ENCODE data around the gene ING5.

ING5 gene

GRCh38 chr2:241767464-241768250, 65.8 kb downstream of the ING5 start:
- CTCF ChIA-PET, result no interaction called here
- POLR2A ChIA-PET, result no interaction called here
- no peak for DNase-seq (ENCODE audit: extremely low spot score)
- TF ChIP-seq CTCF (IDR thresholded peaks at IDR 0.05; ENCODE audit: control extremely low read depth, extremely low read depth, low read depth, missing control alignments), result no peak

GRCh38 chr2:241768251-241768711, 66.4 kb downstream of the ING5 start:
- POLR2A ChIA-PET, result no interaction called here
- DNase-seq (ENCODE audit: extremely low spot score), result no peak
- TF ChIP-seq CTCF (IDR thresholded peaks at IDR 0.05; ENCODE audit: control extremely low read depth, extremely low read depth, low read depth, missing control alignments), result no peak
- CTCF ChIA-PET, result no interaction called here

GRCh38 chr2:241768850-241769249, 67.0 kb downstream of the ING5 start:
- ChIA-PET POLR2A (no interaction called here), CTCF (no interaction called here)
- no peak for TF ChIP-seq CTCF (IDR thresholded peaks at IDR 0.05; ENCODE audit: control extremely low read depth, extremely low read depth, low read depth, missing control alignments)
- DNase-seq (ENCODE audit: extremely low spot score), result peak; percentile 17

GRCh38 chr2:241769819-241770184, 68.0 kb downstream of the ING5 start:
- POLR2A ChIA-PET, result no interaction called here
- no peak for DNase-seq (ENCODE audit: extremely low spot score)
- TF ChIP-seq CTCF (IDR thresholded peaks at IDR 0.05; ENCODE audit: control extremely low read depth, extremely low read depth, low read depth, missing control alignments), result no peak
- CTCF ChIA-PET, result no interaction called here

- ChIA-PET CTCF (interaction anchor here (1.2 kb wide), 1 partner anchor 11 kb away, joined by 3 read pairs; no protein-coding TSS in a partner anchor), POLR2A (no interaction called here)
- TF ChIP-seq CTCF (IDR thresholded peaks at IDR 0.05; ENCODE audit: control extremely low read depth, extremely low read depth, low read depth, missing control alignments), result no peak
- DNase-seq (ENCODE audit: extremely low spot score), result peak; percentile 15
Measured at GRCh38 chr2:241770185-241770935, 68.5 kb downstream of the ING5 start.

GRCh38 chr2:241770936-241771285, 69.1 kb downstream of the ING5 start:
- TF ChIP-seq CTCF (IDR thresholded peaks at IDR 0.05; ENCODE audit: control extremely low read depth, extremely low read depth, low read depth, missing control alignments), result no peak
- no peak for DNase-seq (ENCODE audit: extremely low spot score)
- POLR2A ChIA-PET, result no interaction called here
- CTCF ChIA-PET, result interaction anchor here (1.2 kb wide), 1 partner anchor 12 kb away, joined by 3 read pairs; no protein-coding TSS in a partner anchor

Measured in GM10248 (cell line).